Hematopoietic multipotent progenitor cell treated with erythropoietin and hydrocortisone succinate and interleukin-3 and kit ligand, for 4 days (in vitro differentiated cells): ENCODE measurements around the gene TFPI2.
A peak's percentile ranks its signal among the peaks of the same experiment; 100 is the strongest.
"Not testable (repeated sequence)": the region's sequence is repeated elsewhere in the genome, so short reads cannot be mapped to it uniquely, and the experiment has no call there.

Experiments used
- DNase-seq: peaks from one replicate; pipeline ENCODE4 v3.0.0-alpha.2; 2015

Gene TFPI2, protein sequence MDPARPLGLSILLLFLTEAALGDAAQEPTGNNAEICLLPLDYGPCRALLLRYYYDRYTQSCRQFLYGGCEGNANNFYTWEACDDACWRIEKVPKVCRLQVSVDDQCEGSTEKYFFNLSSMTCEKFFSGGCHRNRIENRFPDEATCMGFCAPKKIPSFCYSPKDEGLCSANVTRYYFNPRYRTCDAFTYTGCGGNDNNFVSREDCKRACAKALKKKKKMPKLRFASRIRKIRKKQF

DNA sequence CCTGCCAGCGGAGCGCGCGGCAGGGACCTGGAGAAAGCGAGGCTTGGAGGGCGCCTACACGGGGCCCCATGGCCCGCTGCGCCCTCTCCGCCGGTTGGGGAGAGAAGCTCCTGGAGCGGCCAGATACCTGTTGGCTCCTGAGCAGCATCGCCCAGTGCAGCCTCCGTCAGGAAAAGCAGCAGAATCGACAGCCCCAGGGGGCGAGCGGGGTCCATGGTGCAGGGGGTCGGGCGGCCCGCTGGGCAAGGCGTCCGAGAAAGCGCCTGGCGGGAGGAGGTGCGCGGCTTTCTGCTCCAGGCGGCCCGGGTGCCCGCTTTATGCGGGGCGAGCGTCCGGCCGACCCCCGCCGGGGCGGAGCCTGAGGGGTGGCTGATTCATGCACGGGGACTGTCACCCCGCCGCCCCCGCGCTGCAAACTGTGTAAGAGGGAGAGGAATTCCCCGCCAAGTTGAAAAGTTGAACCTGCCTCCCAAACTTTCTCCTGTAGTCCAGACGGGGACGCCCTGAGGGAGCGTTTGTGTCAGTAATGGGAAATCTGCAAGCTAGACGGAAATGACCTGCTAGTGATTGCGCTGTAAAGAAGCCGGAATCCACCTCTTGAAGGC is at the start of gene TFPI2:
TFPI2 (minus strand) TSS at position 290 of the 605 bp plus-strand sequence; CDS start at position 215, 75 bp downstream.
- DNase-seq, result peak; percentile 7

DNA sequence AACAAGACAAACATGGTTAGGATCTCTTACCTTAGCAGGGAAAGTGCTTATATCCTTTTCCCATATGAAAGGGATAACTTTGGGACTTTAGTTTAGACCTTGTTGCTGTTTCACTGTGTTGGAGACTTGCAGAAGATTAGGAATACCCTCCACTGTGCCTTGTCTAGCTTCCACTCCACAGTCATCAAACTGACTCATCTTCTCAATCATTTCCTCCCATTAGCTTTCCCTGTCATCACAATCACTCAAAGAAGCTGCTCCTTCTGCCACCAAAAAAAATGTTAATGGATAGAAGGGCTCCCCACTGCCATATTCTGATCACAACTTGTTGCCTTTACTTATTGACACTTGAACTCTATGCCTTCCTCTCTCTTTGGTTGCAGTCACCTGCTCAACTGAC is 47.7 kb upstream of the TFPI2 start:
- DNase-seq, result no peak

GRCh38 chr7:93937818-93938217 is 47.3 kb upstream of the TFPI2 start:
- no peak for DNase-seq

DNA sequence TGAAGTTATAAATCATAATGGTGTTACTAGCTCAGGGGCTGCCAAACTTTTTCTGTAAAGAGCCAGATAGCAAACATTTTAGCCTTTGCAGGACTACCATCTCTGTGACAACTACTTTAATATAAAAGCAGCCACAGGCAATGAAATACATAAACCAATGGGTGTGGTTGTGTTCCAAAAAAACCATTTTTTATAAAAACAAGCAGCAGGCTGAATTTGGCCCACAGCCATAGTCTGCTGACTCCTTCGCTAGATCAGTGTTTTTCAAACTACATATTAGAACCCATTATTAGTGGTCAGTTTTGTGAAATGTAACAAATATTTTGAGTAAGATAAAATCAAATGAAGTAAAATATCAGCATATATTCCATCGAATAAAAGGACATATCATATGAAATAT is 44.5 kb upstream of the TFPI2 start:
- DNase-seq, result no peak

DNA sequence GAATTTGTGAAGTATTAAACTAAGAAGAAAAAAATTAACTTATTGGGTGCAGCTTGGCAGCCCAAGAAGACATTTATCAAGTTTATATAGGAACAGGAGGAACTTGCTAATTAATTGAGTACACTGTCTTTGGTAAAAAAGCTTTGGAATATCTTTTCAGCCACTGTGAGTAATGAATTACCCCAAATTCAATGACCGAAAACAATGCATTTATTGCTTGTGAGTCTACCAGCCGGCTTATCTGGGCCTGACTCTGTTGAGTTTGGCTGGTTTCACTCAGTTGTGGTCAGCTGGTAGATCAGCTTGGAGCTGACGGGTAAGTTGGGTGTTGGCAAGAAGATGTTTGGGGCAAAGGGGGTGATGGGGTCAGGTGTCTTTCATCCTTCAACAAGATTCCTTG is 42.6 kb upstream of the TFPI2 start:
- DNase-seq, result no peak

GRCh38 chr7:93931655-93932054 is 41.1 kb upstream of the TFPI2 start:
- DNase-seq, result no peak

- no peak for DNase-seq
Observed at GRCh38 chr7:93927585-93927984, 37.0 kb upstream of the TFPI2 start.

- DNase-seq, result no peak
Observed at GRCh38 chr7:93926800-93927199, 36.2 kb upstream of the TFPI2 start.

DNA sequence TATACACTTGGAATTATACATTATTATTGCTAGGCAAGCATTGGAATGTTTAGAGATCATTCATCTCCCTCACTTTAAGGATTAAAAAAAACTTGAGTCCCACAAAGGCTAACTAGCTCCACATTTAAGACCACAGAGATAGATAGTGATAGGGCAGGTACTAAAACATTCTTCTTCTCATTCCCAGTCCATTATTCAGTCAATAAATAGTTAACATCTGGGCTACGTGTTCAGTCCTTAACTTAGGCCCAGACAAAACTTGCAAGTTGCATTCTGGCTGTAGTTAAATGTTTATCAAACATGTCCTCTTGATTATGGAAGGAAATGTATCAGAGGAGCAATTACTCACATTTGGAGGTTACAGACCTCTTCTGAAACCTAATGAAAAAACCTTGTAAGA is 33.4 kb upstream of the TFPI2 start:
- no peak for DNase-seq

- peak; percentile 16 for DNase-seq
Observed at GRCh38 chr7:93923296-93923695, 32.7 kb upstream of the TFPI2 start.

DNA sequence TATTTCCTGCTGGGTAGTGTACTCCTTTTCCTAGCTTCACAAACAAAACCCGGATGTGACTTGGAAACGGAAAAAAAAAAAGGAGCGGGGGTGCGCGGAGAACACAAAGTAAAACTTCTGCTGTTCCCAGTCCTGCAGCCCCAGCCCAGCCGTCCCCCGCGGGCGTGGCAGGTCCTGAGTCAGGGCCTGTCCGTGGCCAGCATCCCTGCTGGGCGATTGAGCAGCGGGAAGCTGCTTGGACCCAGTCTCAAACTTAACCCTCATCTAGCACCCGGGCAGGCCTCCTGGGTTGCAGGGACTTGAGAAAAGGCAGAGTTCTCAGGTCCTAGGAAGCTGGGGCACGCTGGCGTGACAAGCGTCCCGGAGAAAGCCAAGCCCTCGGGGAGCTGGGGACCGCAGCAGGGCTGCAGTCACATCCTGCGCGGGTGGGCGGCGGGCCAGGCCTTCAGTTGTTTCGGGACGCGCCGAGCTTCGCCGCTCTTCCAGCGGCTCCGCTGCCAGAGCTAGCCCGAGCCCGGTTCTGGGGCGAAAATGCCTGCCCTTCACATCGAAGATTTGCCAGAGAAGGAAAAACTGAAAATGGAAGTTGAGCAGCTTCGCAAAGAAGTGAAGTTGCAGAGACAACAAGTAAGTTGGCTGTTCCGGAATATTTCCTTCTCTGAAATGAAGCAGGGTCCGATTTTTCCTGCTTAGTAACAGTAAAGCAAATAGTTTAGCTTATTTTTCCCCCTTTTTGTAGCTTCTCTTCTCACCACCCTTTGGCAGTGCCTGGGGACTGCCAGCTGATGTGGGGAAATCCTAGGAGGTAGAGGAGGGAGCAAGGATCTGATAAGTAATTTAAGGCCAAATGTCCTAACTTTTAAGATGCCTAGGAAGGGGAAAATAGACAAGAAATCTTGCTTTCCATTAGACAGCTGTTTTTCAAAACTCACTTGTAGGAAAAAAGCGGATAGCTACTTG is 31.3 kb upstream of the TFPI2 start, which contains the start of gene GNG11:
GNG11 (plus strand) TSS at position 129 of the 960 bp plus-strand sequence; CDS start at position 532, 403 bp downstream.
- peak; percentile 80 for DNase-seq

GRCh38 chr7:93921186-93921585 is 30.6 kb upstream of the TFPI2 start:
- DNase-seq, result no peak

- no peak for DNase-seq
Observed at GRCh38 chr7:93920496-93921182, 30.1 kb upstream of the TFPI2 start.

GRCh38 chr7:93916315-93916714 is 25.8 kb upstream of the TFPI2 start:
- not testable (repeated sequence) for DNase-seq

DNA sequence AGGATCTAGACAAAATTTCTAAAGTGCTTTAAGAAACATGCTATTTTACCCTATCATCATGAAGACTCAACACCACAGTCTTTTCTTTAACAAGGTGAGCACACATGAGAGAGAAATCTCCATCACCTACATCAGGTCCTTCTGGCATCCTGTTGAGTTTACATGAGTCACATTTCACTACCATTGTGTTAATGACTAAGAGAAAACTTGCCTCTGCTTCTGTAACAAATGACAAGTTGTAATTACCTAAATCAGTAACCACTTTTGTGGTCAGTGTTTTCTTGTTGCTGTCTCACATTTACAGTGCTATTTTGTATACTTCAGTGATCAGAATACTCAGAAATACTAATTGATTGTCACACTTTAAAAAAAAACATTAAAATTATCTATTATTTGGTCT is 25.3 kb upstream of the TFPI2 start:
- DNase-seq, result not testable (repeated sequence)

- not testable (repeated sequence) for DNase-seq
Observed at GRCh38 chr7:93915206-93915842, 24.8 kb upstream of the TFPI2 start.

GRCh38 chr7:93914581-93915066 is 24.1 kb upstream of the TFPI2 start:
- no peak for DNase-seq

DNA sequence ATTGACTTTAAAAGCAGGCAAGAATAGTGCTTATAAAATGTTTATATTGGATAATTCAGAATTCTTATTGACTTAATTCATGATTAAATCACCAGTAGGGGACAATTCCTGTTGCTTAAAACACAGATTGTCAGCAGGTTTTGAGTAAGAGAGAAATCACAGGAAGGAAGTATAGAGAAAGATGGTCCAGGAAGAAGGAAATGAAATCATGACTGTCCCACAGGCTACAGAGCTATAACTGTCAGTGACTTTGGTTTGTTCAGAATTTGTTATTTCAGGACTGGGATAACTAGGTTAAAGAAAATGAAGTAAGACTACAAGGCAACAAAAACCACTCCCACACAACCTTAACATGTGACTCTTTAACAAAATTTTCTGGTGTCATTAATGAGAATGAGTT is 22.6 kb upstream of the TFPI2 start:
- DNase-seq, result no peak

GRCh38 chr7:93911661-93912060 is 21.1 kb upstream of the TFPI2 start:
- not testable (repeated sequence) for DNase-seq

DNA sequence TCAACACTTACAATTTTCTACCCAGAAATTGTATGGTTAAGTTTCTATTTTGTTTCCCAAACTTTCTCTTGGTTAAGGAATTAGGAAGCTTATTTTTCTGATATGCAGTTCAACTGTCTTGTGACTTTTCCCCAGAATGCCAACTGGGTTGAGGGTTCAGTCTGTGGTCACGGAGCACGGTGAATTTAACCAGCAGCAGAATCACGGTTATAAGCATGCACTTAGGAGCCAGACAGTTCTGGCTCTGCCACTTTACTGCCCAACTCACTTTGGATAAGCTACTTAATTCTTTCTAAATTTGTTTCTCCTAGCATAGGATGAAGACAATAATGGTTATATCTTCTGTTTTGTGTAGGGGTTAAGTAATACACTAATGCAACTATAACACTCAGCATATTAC is 20.7 kb upstream of the TFPI2 start:
- not testable (repeated sequence) for DNase-seq

DNA sequence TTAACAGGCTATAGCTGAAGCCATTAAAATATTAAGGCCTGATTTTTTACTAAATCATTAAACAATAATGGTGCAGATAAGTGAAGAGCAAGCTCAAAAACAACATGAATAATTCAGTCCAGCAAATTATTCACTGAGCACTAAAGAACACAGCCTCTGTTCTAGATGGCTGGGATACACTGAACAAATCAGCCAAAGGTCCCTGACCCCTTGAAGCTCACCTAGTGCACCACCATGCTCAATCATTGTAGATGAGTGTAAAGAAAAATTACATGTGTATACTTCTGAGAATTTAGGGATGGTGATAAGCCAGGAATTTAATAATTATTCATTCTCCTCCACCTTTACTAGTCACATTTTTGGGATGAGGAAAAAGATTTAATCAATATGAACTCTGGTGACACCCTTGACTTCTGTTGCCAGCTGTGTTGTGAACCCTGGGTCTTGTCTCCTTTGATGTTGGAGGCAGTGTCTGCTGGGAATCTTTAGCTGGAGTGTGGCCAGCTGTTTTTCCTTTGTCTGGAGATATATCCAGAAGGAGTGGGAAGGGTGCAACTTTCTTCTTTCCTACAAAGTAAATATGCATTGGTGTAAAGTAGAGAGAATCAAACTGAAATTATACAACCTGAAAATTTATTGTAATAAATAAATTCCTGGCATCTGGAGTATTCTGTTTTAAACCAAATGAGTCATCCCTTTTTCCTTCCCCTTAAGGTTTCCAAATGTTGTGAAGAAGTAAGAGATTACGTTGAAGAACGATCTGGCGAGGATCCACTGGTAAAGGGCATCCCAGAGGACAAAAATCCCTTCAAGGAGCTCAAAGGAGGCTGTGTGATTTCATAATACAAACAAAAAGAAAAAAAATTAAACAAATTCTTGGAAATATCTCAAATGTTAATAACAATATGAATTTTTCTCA is 19.8 kb upstream of the TFPI2 start:
- DNase-seq, result no peak
